ENCODE data around the gene P2RX4. TPM values are rescaled to one million over a fixed set of nuclear protein-coding genes. Genes with fewer than 3 reads are reported as not detected.
"Not testable (repeated sequence)": the region's sequence is repeated elsewhere in the genome, so short reads cannot be mapped to it uniquely, and the experiment has no call there.

P2RX4 gene
- total RNA-seq, 1 experiment from 2014 or later, result 6.0 TPM

GRCh38 chr12:121188227-121188626 is 21.7 kb upstream of the P2RX4 start:
- DNase-seq (ENCODE audit: low read depth), result no peak

GRCh38 chr12:121189131-121189530 is 20.8 kb upstream of the P2RX4 start:
- DNase-seq (ENCODE audit: low read depth), result no peak

- no peak for DNase-seq (ENCODE audit: low read depth)
Measured at GRCh38 chr12:121189619-121190155, 20.2 kb upstream of the P2RX4 start.

GRCh38 chr12:121190523-121191031 is 19.4 kb upstream of the P2RX4 start:
- DNase-seq (ENCODE audit: low read depth), result peak; percentile 90

- DNase-seq (ENCODE audit: low read depth), result no peak
Measured at GRCh38 chr12:121191151-121191550, 18.8 kb upstream of the P2RX4 start.

- peak; percentile 36 for DNase-seq (ENCODE audit: low read depth)
Measured at GRCh38 chr12:121196902-121197301, 13.0 kb upstream of the P2RX4 start.

GRCh38 chr12:121198949-121199348 is 11.0 kb upstream of the P2RX4 start:
- DNase-seq (ENCODE audit: low read depth), result no peak

GRCh38 chr12:121201140-121201539 is 8.8 kb upstream of the P2RX4 start:
- DNase-seq (ENCODE audit: low read depth), result not testable (repeated sequence)

GRCh38 chr12:121202407-121203355 is 7.2 kb upstream of the P2RX4 start:
- no peak for DNase-seq (ENCODE audit: low read depth)

GRCh38 chr12:121203482-121203881 is 6.4 kb upstream of the P2RX4 start:
- no peak for DNase-seq (ENCODE audit: low read depth)

- no peak for DNase-seq (ENCODE audit: low read depth)
Measured at GRCh38 chr12:121205491-121205890, 4.4 kb upstream of the P2RX4 start.

- not testable (repeated sequence) for DNase-seq (ENCODE audit: low read depth)
Measured at GRCh38 chr12:121208571-121208970, 1.4 kb upstream of the P2RX4 start.

GRCh38 chr12:121209221-121209620 is 708 bp upstream of the P2RX4 start:
- DNase-seq (ENCODE audit: low read depth), result no peak

GRCh38 chr12:121212875-121213274 is 2.9 kb downstream of the P2RX4 start:
- no peak for DNase-seq (ENCODE audit: low read depth)

- DNase-seq (ENCODE audit: low read depth), result peak; percentile 71
Measured at GRCh38 chr12:121214166-121214777, 4.3 kb downstream of the P2RX4 start.

- DNase-seq (ENCODE audit: low read depth), result peak; percentile 79
Measured at GRCh38 chr12:121214855-121215745, 5.2 kb downstream of the P2RX4 start.

GRCh38 chr12:121216102-121216501 is 6.2 kb downstream of the P2RX4 start:
- DNase-seq (ENCODE audit: low read depth), result no peak

- DNase-seq (ENCODE audit: low read depth), result no peak
Measured at GRCh38 chr12:121217063-121217462, 7.1 kb downstream of the P2RX4 start.

- DNase-seq (ENCODE audit: low read depth), result no peak
Measured at GRCh38 chr12:121217761-121218160, 7.8 kb downstream of the P2RX4 start.

- no peak for DNase-seq (ENCODE audit: low read depth)
Measured at GRCh38 chr12:121218588-121219352, 8.8 kb downstream of the P2RX4 start.

Measured in HT1080 (cell line).